ENCODE measurements around the gene TNFRSF13B. TPM values are rescaled to one million over a fixed set of nuclear protein-coding genes. Genes with fewer than 3 reads are reported as not detected.
"Not testable (repeated sequence)": the region's sequence is repeated elsewhere in the genome, so short reads cannot be mapped to it uniquely, and the experiment has no call there.

The TNFRSF13B gene
- polyA plus RNA-seq (ENCODE audit: insufficient read length in 4 of 4) = not detected

- DNase-seq (ENCODE audit: low read depth in 4 of 4, low spot score in 2 of 4) = no peak
Measured at GRCh38 chr17:16971458-16972338, at the start of gene TNFRSF13B. TSS of gene TNFRSF13B (minus strand) at chr17:16972118. CDS start at chr17:16972075, 43 bp downstream.

- DNase-seq (ENCODE audit: low read depth in 4 of 4, low spot score in 2 of 4) = no peak
Measured at GRCh38 chr17:17021194-17021863, 49.4 kb upstream of the TNFRSF13B start.

GRCh38 chr17:17020821-17021193 is 48.9 kb upstream of the TNFRSF13B start:
- DNase-seq (ENCODE audit: low read depth in 4 of 4, low spot score in 2 of 4) = no peak

- no peak for DNase-seq (ENCODE audit: low read depth in 4 of 4, low spot score in 2 of 4)
Measured at GRCh38 chr17:17019891-17020456, 48.1 kb upstream of the TNFRSF13B start.

GRCh38 chr17:17019430-17019762 is 47.5 kb upstream of the TNFRSF13B start:
- DNase-seq (ENCODE audit: low read depth in 4 of 4, low spot score in 2 of 4) = no peak

GRCh38 chr17:17018612-17019429 is 46.9 kb upstream of the TNFRSF13B start:
- DNase-seq (ENCODE audit: low read depth in 4 of 4, low spot score in 2 of 4) = no peak

GRCh38 chr17:17018021-17018441 is 46.1 kb upstream of the TNFRSF13B start:
- no peak for DNase-seq (ENCODE audit: low read depth in 4 of 4, low spot score in 2 of 4)

- no peak for DNase-seq (ENCODE audit: low read depth in 4 of 4, low spot score in 2 of 4)
Measured at GRCh38 chr17:17017343-17018014, 45.6 kb upstream of the TNFRSF13B start.

GRCh38 chr17:17016199-17017197 is 44.6 kb upstream of the TNFRSF13B start:
- not testable (repeated sequence) for DNase-seq (ENCODE audit: low read depth in 4 of 4, low spot score in 2 of 4)

GRCh38 chr17:17015230-17015629 is 43.3 kb upstream of the TNFRSF13B start:
- no peak for DNase-seq (ENCODE audit: low read depth in 4 of 4, low spot score in 2 of 4)

GRCh38 chr17:17014748-17015124 is 42.8 kb upstream of the TNFRSF13B start:
- not testable (repeated sequence) for DNase-seq (ENCODE audit: low read depth in 4 of 4, low spot score in 2 of 4)

GRCh38 chr17:17013828-17014747 is 42.2 kb upstream of the TNFRSF13B start:
- not testable (repeated sequence) for DNase-seq (ENCODE audit: low read depth in 4 of 4, low spot score in 2 of 4)

- DNase-seq (ENCODE audit: low read depth in 4 of 4, low spot score in 2 of 4) = not testable (repeated sequence)
Measured at GRCh38 chr17:17011043-17011907, 39.4 kb upstream of the TNFRSF13B start.

GRCh38 chr17:17010545-17011034 is 38.7 kb upstream of the TNFRSF13B start:
- DNase-seq (ENCODE audit: low read depth in 4 of 4, low spot score in 2 of 4) = not testable (repeated sequence)

- DNase-seq (ENCODE audit: low read depth in 4 of 4, low spot score in 2 of 4) = not testable (repeated sequence)
Measured at GRCh38 chr17:17009972-17010371, 38.1 kb upstream of the TNFRSF13B start.

- DNase-seq (ENCODE audit: low read depth in 4 of 4, low spot score in 2 of 4) = not testable (repeated sequence)
Measured at GRCh38 chr17:17008621-17009397, 36.9 kb upstream of the TNFRSF13B start.

Measured in left renal cortex interstitium (tissue), 4 donors.